GM21723 (cell line): Measurements from ENCODE around the gene CHCHD3.

Experiments
- ATAC-seq: cut with Tn5 transposase; IDR thresholded peaks from one replicate; pipeline ENCODE4 v1.9.1; 2021; ENCODE audit warnings: mild to moderate bottlenecking, moderate library complexity; ENCODE audit not compliant: unreplicated experiment

Gene CHCHD3

GRCh38 chr7:132830941-132831340 lies 250.9 kb downstream of the CHCHD3 start:
- no peak for ATAC-seq

DNA sequence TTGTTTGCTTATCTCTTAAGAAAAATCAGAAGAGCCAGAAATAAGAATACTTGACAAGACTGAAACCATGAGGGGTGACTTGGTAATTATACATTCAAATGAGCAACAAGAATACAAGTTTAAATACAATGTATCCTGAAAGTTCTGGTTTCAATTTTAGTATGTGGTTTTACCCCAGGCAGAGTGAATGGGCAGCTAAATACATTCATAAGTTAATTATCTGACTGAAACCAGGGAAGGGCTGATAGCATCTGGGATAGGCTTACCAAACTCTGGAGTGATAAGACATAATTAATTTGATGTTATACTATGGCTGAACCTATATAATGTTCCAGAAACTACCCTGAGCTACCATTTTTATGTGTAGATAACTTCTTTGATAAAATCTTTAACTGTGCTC lies 253.4 kb downstream of the CHCHD3 start:
- ATAC-seq: no peak

- no peak for ATAC-seq
Observed at GRCh38 chr7:132825932-132826835, 255.7 kb downstream of the CHCHD3 start.

- no peak for ATAC-seq
Observed at GRCh38 chr7:132825222-132825621, 256.7 kb downstream of the CHCHD3 start.

GRCh38 chr7:132819648-132820047 lies 262.2 kb downstream of the CHCHD3 start:
- ATAC-seq: no peak

- no peak for ATAC-seq
Observed at GRCh38 chr7:132817949-132818348, 263.9 kb downstream of the CHCHD3 start.

- ATAC-seq: no peak
Observed at GRCh38 chr7:132815696-132816311, 266.1 kb downstream of the CHCHD3 start.

DNA sequence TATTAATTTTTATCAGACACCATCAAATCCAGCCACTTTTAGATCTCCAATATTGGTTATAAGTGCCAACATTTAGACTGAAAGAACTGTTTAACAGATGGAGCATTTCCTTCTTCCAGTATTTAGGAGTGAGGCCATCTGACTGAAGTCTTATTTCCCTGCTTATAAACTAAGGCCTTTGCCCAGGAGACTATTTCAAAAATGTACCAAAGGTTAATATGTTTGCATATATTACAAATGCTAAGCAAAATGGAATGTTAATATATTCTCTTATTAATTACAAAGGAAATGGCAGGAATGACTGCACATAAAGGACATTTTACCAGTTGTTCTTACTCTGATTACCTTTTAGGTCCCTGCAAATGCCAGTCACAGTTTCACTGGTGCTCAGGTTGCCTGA lies 266.8 kb downstream of the CHCHD3 start:
- no peak for ATAC-seq

GRCh38 chr7:132810561-132810960 lies 271.3 kb downstream of the CHCHD3 start:
- no peak for ATAC-seq

DNA sequence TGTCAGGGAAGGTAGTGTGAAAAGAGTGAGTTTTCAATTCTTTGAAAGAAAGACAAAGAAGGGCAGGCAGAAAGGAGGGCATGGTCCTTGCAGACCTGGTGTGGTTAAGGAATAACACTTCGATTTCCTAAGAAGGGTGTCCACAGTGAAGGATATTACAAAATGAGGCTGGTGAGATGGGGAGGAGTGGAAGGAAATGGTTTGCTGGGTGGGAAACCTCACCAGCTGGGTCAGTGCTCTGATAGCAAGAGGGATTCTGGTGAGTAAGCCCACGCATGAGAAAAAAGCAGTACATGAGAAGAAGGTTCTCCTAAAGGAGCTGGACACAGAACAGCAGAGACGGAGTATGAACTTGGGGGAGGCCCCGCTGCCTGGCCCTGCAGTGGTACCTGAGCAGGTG lies 275.1 kb downstream of the CHCHD3 start:
- no peak for ATAC-seq

DNA sequence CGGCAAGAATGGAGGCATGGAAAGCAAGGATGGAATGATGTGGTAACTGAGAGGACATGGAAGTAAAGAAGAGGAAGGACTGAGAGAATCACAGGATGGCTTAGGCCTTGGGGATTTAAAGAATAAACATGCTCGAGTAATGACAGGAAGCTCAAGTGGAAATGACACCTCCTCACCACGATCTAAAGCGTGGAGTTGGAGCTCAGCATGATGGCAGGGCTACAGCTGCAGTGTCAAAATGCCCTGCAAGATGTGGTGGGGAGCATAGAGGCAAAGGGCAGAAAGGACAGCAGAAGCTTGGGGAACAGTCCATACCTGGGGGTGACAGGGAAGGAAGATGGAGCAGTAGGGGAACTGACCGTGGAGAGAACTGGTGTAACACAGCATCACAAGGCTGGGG lies 276.1 kb downstream of the CHCHD3 start:
- ATAC-seq: no peak

- ATAC-seq: no peak
Observed at GRCh38 chr7:132804849-132805485, 276.9 kb downstream of the CHCHD3 start.

- no peak for ATAC-seq
Observed at GRCh38 chr7:132800522-132800921, 281.4 kb downstream of the CHCHD3 start.

GRCh38 chr7:132799081-132799413 lies 282.8 kb downstream of the CHCHD3 start:
- no peak for ATAC-seq

DNA sequence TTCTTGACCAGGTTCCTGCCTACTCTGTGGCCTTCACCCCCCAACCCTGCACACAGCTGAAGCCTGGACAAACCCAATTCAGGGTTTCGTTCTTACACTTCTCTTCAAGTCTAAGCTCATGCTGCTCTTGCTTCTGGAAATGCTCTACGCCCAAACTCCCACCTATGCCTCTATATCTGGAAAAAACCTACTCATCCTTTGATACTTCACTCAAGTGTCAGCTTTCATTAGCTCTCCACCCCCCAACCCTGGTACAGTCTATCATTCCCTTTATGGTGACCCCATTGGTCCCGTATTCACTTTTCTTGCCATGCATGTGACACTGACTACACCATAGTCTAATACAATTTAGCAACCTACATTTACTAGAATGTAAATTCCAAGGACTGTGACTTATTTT lies 284.7 kb downstream of the CHCHD3 start:
- ATAC-seq: no peak

GRCh38 chr7:132793474-132793873 lies 288.4 kb downstream of the CHCHD3 start:
- no peak for ATAC-seq

- no peak for ATAC-seq
Observed at GRCh38 chr7:132791036-132791435, 290.9 kb downstream of the CHCHD3 start.

GRCh38 chr7:132790104-132790503 lies 291.8 kb downstream of the CHCHD3 start:
- no peak for ATAC-seq

DNA sequence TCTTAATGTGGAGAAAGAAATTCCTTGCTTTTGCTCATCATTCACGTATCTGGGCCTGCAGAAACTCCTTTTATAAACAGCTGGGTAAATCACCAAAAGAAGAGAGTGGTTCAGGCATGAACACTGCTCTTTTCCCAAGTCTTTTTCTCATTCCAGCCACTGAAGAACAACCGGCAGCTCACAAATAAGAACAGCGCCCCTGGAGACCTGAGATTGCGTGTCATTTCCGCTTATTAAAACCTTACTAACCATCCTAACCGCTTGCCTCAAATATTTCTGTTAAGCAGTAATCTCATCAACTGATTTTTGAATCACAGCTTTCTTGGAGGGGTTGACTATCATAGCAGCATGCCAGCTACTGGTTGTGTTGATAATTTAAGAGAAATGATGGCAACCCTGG lies 292.6 kb downstream of the CHCHD3 start:
- ATAC-seq: no peak

GRCh38 chr7:132785870-132786269 lies 296.0 kb downstream of the CHCHD3 start:
- ATAC-seq: no peak

DNA sequence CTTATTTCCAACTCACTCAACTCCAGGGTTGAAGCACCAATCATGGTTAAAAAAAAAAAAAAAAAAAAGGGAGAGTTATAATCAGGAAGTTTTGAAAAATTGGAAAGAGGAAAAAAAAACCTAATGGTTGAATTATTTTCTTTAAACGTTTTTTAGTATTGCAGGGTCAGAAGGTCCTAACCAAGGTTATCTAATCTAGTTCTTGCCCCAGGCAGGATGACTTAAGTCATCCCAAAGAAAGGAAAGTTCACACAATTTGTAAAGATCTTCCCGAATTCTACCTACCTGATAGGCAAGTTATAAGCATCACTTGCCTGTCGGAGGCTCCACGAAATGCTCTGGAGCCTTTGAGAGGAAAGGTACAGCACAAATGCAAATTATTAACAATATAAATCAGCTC lies 297.5 kb downstream of the CHCHD3 start:
- ATAC-seq: no peak

GRCh38 chr7:132783824-132784223 lies 298.1 kb downstream of the CHCHD3 start:
- ATAC-seq: no peak
